Tibial artery (tissue), 4 donors: ENCODE results near the gene ZHX3.

Experiments
- DNase-seq, 2 donors: peaks; one replicate each; pipeline ENCODE4 v3.0.0-alpha.2; 2019
- H3K27ac ChIP-seq, 2 donors: fragments of 200-600 bp; sonication (generic) in 1 of 2; 1 replicate in 1 of 2; 2 replicates in 1 of 2; pipeline ENCODE4 v1.5.1; 2018 to 2019; ENCODE audit warnings: mild to moderate bottlenecking in 1 of 2
- H3K27me3 ChIP-seq, 2 donors: fragments of 200-600 bp; sonication (generic) in 1 of 2; one replicate each; pipeline versions ENCODE4 v1.5.1 to v1.6.0; 2016 to 2019
- H3K36me3 ChIP-seq, 3 donors: fragments of 200-600 bp; sonication (generic) in 2 of 3; one replicate each; pipeline ENCODE4 v1.5.1; 2016 to 2019; ENCODE audit warnings: mild to moderate bottlenecking in 2 of 3
- H3K4me1 ChIP-seq, 4 donors: fragments of 200-600 bp; sonication (generic) in 2 of 4; 1 replicate in 3 of 4; 2 replicates in 1 of 4; pipeline ENCODE4 v1.5.1; 2016 to 2019
- H3K4me3 ChIP-seq, 2 donors: fragments of 200-600 bp; sonication (generic) in 1 of 2; 1 replicate in 1 of 2; 2 replicates in 1 of 2; pipeline ENCODE4 v1.5.1; 2018 to 2019; ENCODE audit warnings: mild to moderate bottlenecking in 2 of 2
- H3K9me3 ChIP-seq, 3 donors: fragments of 200-600 bp; sonication (generic) in 1 of 3; one replicate each; pipeline ENCODE4 v1.5.1; 2016 to 2019
- CTCF ChIP-seq, 2 experiments: fragments of 200-600 bp in 1 of 2; fragments of 450-650 bp in 1 of 2; IDR thresholded peaks; one replicate each; pipeline ENCODE4 v1.5.1; 2017 to 2019; ENCODE audit warnings: antibody characterized with exemption in 2 of 2, mild to moderate bottlenecking in 1 of 2, moderate library complexity in 1 of 2
- intact Hi-C: fragments of 100-400 bp; cut with DNase I; formaldehyde crosslinking; loops from one replicate; pipeline ENCODE4 v1.15.0; 2023; ENCODE audit warnings: low total_unique reads

The ZHX3 gene

DNA sequence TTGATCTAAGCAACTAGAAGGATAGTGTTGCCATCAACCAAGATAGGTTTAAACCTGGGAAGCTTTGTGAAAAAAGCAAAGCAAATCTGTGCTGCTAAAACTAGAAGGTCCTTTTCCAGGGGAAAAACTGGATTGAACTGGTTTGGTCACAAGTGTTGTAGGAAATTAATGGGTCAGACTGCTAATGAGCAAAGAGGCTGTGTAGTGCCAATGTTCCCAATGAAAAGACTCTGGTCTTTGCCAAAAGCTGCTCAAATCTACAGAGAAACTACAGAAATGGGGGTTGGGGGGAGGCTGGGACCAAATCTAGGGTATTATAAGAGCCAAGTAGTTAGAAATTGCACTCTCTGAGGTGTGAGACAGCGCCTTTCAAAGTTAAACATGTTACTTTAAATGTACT, 95.2 kb downstream of the ZHX3 start:
- H3K27me3 ChIP-seq = no peaks in the 10 kb centered on the region
- H3K9me3 ChIP-seq = no peaks in the 10 kb centered on the region
- no peaks in the 10 kb centered on the region for H3K36me3 ChIP-seq
- DNase-seq = no peak
- peak overlapping the region; percentile 48 to 53 for H3K27ac ChIP-seq
- H3K4me3 ChIP-seq = no peak overlapping the region
- intact Hi-C loops = no loop called here
- no peak for TF ChIP-seq CTCF (IDR thresholded peaks at IDR 0.05)
- peaks cover 0 to 36% (median 17%) of the 10 kb centered on the region in 4 donors for H3K4me1 ChIP-seq

DNA sequence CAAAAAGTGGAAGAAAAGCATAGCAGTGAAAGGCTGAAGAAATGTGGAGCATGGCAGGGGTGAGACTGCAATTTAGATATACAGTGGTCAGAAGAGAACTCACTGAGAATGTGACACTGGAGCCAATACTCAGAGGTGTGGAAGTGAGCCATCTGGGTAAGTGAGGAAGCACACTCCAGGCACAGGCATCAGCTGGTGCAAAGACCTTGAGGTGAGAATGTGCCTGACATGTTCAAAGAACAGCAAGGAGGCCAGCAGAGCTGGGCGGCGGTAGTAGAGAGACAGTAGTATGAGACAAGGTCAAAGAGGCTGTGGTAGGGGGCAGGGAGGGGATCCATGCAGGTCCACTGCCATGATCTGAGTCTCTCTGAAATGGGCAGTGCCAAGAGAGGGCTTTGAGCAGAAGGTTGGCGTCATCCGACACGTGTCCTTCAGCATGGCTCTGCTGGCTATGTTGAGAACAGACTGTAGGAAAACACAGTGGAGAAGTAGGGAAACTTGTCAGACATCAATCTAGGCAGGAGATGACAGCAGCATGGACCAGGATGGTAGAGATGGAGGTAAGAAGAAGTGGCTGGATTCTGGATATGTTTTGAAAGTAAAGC, 95.8 kb downstream of the ZHX3 start:
- no peaks in the 10 kb centered on the region for H3K9me3 ChIP-seq
- no peak for TF ChIP-seq CTCF (IDR thresholded peaks at IDR 0.05)
- DNase-seq = no peak
- no peak overlapping the region for H3K4me3 ChIP-seq
- no peaks in the 10 kb centered on the region for H3K27me3 ChIP-seq
- intact Hi-C loops = no loop called here
- peak overlapping the region; percentile 10 to 53 for H3K27ac ChIP-seq
- H3K4me1 ChIP-seq = peaks cover 0 to 36% (median 17%) of the 10 kb centered on the region in 4 donors
- no peaks in the 10 kb centered on the region for H3K36me3 ChIP-seq

GRCh38 chr20:41219824-41220223, 97.7 kb downstream of the ZHX3 start:
- no peak overlapping the region for H3K27ac ChIP-seq
- peaks cover 0 to 36% (median 17%) of the 10 kb centered on the region in 4 donors for H3K4me1 ChIP-seq
- DNase-seq = no peak
- no peaks in the 10 kb centered on the region for H3K27me3 ChIP-seq
- H3K4me3 ChIP-seq = no peak overlapping the region
- H3K9me3 ChIP-seq = no peaks in the 10 kb centered on the region
- H3K36me3 ChIP-seq = no peaks in the 10 kb centered on the region
- TF ChIP-seq CTCF (IDR thresholded peaks at IDR 0.05) = no peak
- intact Hi-C loops = no loop called here

DNA sequence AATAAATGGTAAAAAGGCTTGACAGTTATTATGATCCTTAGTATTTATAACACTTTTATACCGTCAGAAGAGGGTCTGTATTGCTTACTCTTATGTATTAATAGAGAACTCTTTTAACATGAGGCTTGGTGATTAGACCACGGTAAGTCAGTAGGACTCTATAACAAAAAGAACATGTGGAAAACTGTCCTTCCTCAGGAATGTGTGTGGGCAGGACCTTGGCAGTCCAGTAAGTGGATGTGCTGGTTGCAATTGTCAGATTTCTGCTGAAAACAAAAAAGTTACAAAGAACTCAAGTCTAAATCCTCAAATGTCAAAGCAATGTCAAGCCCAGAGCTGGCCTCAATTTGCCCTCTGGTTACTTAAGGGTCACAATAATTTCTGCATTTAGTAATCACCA, 99.1 kb downstream of the ZHX3 start:
- DNase-seq = no peak
- TF ChIP-seq CTCF (IDR thresholded peaks at IDR 0.05) = no peak
- peaks cover 0 to 40% (median 20%) of the 10 kb centered on the region in 4 donors for H3K4me1 ChIP-seq
- H3K4me3 ChIP-seq = no peak overlapping the region
- no peaks in the 10 kb centered on the region for H3K27me3 ChIP-seq
- H3K27ac ChIP-seq = no peak overlapping the region
- intact Hi-C loops = no loop called here
- no peaks in the 10 kb centered on the region for H3K9me3 ChIP-seq
- no peaks in the 10 kb centered on the region for H3K36me3 ChIP-seq

GRCh38 chr20:41217422-41217821, 100.1 kb downstream of the ZHX3 start:
- no peak for DNase-seq
- Histone ChIP-seq H3K9me3 (no peaks in the 10 kb centered on the region), H3K36me3 (no peaks in the 10 kb centered on the region), H3K27ac (no peak overlapping the region), H3K27me3 (no peaks in the 10 kb centered on the region), H3K4me1 (peaks cover 0 to 40% (median 19%) of the 10 kb centered on the region in 4 donors), H3K4me3 (no peak overlapping the region)
- no peak for TF ChIP-seq CTCF (IDR thresholded peaks at IDR 0.05)
- intact Hi-C loops = no loop called here

GRCh38 chr20:41214666-41215065, 102.9 kb downstream of the ZHX3 start:
- no peak for TF ChIP-seq CTCF (IDR thresholded peaks at IDR 0.05)
- intact Hi-C loops = no loop called here
- Histone ChIP-seq H3K9me3 (no peaks in the 10 kb centered on the region), H3K36me3 (no peaks in the 10 kb centered on the region), H3K27ac (no peak overlapping the region), H3K27me3 (no peaks in the 10 kb centered on the region), H3K4me1 (peaks cover 0 to 28% (median 8%) of the 10 kb centered on the region in 4 donors), H3K4me3 (no peak overlapping the region)
- DNase-seq = no peak
